AG04450 (cell line): Measurements from ENCODE around the gene UTP18. TPM values are rescaled to one million over a fixed set of nuclear protein-coding genes. Genes with fewer than 3 reads are reported as not detected.

Source experiments
- CTCF ChIA-PET: fragments of 300-600, 350-600 bp; formaldehyde crosslinking; extraction: SDS; loops from one replicate; lab custom pipeline; 2022; ENCODE audit warnings: antibody characterized with exemption, inconsistent platforms; lab: Charles Lee
- POLR2A ChIA-PET: fragments of 350-600 bp; formaldehyde crosslinking; extraction: SDS; loops from one replicate; lab custom pipeline; 2021; ENCODE audit warnings: antibody characterized with exemption, inconsistent platforms; lab: Yijun Ruan, JAX
- DNase-seq: peaks from one replicate; pipeline ENCODE4 v3.0.0-alpha.2; 2011; ENCODE audit warnings: low read depth, low spot score
- H3K27ac ChIP-seq: one replicate; pipeline ENCODE4 v1.5.1; 2012; ENCODE audit warnings: low read depth, low read length, control low read depth
- H3K27me3 ChIP-seq: one replicate; pipeline ENCODE4 v1.6.0; 2012; ENCODE audit warnings: low read length; ENCODE audit not compliant: control insufficient read depth, insufficient read depth
- H3K4me3 ChIP-seq: 2 replicates; pipeline ENCODE4 v1.5.1; 2011; ENCODE audit warnings: mild to moderate bottlenecking, low read depth, low read length, control low read depth
- H3K9me3 ChIP-seq: 2 replicates; pipeline ENCODE4 v1.5.1; 2012; ENCODE audit warnings: low read length; ENCODE audit not compliant: control insufficient read depth, insufficient read depth
- CTCF ChIP-seq: IDR thresholded peaks from 2 replicates; pipeline ENCODE4 v1.5.1; 2011; ENCODE audit warnings: low read depth, low read length, control low read depth, inconsistent platforms
- polyA plus RNA-seq: library from polyadenylated mRNA; depleted of rRNA; stranded (reverse); fragments of >200 nt; gene quantifications from 2 replicates; pipeline ENCODE4 v1.2.3, GENCODE V29; 2011

The UTP18 gene
- polyA plus RNA-seq, 1 experiment, result 30.6 TPM

- no peak overlapping the region for H3K4me3 ChIP-seq
- H3K9me3 ChIP-seq, result no peaks in the 10 kb centered on the region
- H3K27ac ChIP-seq, result no peak overlapping the region
- POLR2A ChIA-PET, result no interaction called here
- no peaks in the 10 kb centered on the region for H3K27me3 ChIP-seq
- CTCF ChIA-PET, result no interaction called here
- DNase-seq, result no peak
- TF ChIP-seq CTCF, result no peak
Measured at GRCh38 chr17:51231999-51232398, 28.3 kb upstream of the UTP18 start.

GRCh38 chr17:51234162-51234561, 26.2 kb upstream of the UTP18 start:
- TF ChIP-seq CTCF, result no peak
- no peak for DNase-seq
- Histone ChIP-seq H3K27ac (no peak overlapping the region), H3K9me3 (no peaks in the 10 kb centered on the region), H3K27me3 (no peaks in the 10 kb centered on the region), H3K4me3 (no peak overlapping the region)
- ChIA-PET POLR2A (interaction anchor here (0.6 kb wide), 1 partner anchor 17 kb away, joined by 3 read pairs; no protein-coding TSS in a partner anchor), CTCF (no interaction called here)

- H3K27me3 ChIP-seq, result no peaks in the 10 kb centered on the region
- DNase-seq, result no peak
- ChIA-PET POLR2A (no interaction called here), CTCF (no interaction called here)
- no peak for TF ChIP-seq CTCF
- no peak overlapping the region for H3K4me3 ChIP-seq
- no peak overlapping the region for H3K27ac ChIP-seq
- H3K9me3 ChIP-seq, result no peaks in the 10 kb centered on the region
Measured at GRCh38 chr17:51238255-51238887, 22.0 kb upstream of the UTP18 start.

GRCh38 chr17:51240275-51240674, 20.1 kb upstream of the UTP18 start:
- Histone ChIP-seq H3K27ac (no peak overlapping the region), H3K27me3 (no peaks in the 10 kb centered on the region), H3K9me3 (no peaks in the 10 kb centered on the region), H3K4me3 (no peak overlapping the region)
- no peak for TF ChIP-seq CTCF
- CTCF ChIA-PET, result no interaction called here
- POLR2A ChIA-PET, result no interaction called here
- DNase-seq, result no peak

GRCh38 chr17:51244041-51244440, 16.3 kb upstream of the UTP18 start:
- Histone ChIP-seq H3K4me3 (no peak overlapping the region), H3K9me3 (no peaks in the 10 kb centered on the region), H3K27me3 (no peaks in the 10 kb centered on the region), H3K27ac (no peak overlapping the region)
- ChIA-PET POLR2A (no interaction called here), CTCF (no interaction called here)
- TF ChIP-seq CTCF, result no peak
- no peak for DNase-seq
